GM12878 (cell line): ENCODE measurements around the gene CATSPER3. TPM values are rescaled to one million over a fixed set of nuclear protein-coding genes. Genes with fewer than 3 reads are reported as not detected.
"Not testable (repeated sequence)": the region's sequence is repeated elsewhere in the genome, so short reads cannot be mapped to it uniquely, and the experiment has no call there.

Experiments
- ATAC-seq: fragments of 200-7000 bp; cut with Tn5 transposase; 3 replicates; pipeline ENCODE4 v1.9.1; 2020; ENCODE audit warnings: mild to moderate bottlenecking, moderate library complexity
- BruUV-seq: library from RNA; stranded (reverse); fragments of 400-500 nt; replicated peaks from 2 replicates; lab custom pipeline; 2021; lab: Mats Ljungman, UMichigan
- CTCF ChIA-PET: fragments of 300-600 bp; sonication (Branson Sonifier 250); formaldehyde crosslinking; extraction: SDS; loops from one replicate; lab custom pipeline; 2021; ENCODE audit warnings: inconsistent platforms; lab: Yijun Ruan, JAX
- POLR2A ChIA-PET: fragments of 350-600 bp; formaldehyde crosslinking; extraction: SDS; loops from one replicate; lab custom pipeline; 2021; ENCODE audit warnings: inconsistent platforms; lab: Charles Lee
- RAD21 ChIA-PET: fragments of 300-600 bp; sonication (Branson Sonifier 250); formaldehyde crosslinking; loops from one replicate; lab custom pipeline; 2023; ENCODE audit warnings: antibody characterized with exemption; ENCODE audit not compliant: unreplicated experiment; lab: Charles Lee
- SMC1A ChIA-PET: fragments of 300-600 bp; sonication (Branson Sonifier 250); formaldehyde crosslinking; loops from one replicate; lab custom pipeline; 2023; ENCODE audit not compliant: unreplicated experiment, uncharacterized antibody; lab: Charles Lee
- DNase-seq: peaks from one replicate; pipeline ENCODE4 v3.0.0-alpha.2; 2011; ENCODE audit warnings: low read depth, low spot score
- FAIRE-seq: peaks from 3 replicates; lab custom pipeline; 2011; peaks lifted over from hg19 to GRCh38; lab: Jason Lieb, UNC
- H2AFZ ChIP-seq: 2 replicates; pipeline ENCODE4 v1.6.0; 2011; ENCODE audit warnings: low read depth, low read length, control low read depth; ENCODE audit not compliant: control insufficient read depth
- H3K27ac ChIP-seq: 2 replicates; pipeline ENCODE4 v1.5.1; 2011; ENCODE audit warnings: control low read depth; ENCODE audit not compliant: control insufficient read depth, insufficient read depth
- H3K27me3 ChIP-seq, 2 experiments: replicated peaks in 1 of 2; 2 replicates each; pipeline versions ENCODE4 v1.6.0 to v1.6.1; 2011; ENCODE audit warnings: low read length in 1 of 2; ENCODE audit not compliant: control insufficient read depth in 2 of 2, insufficient read depth in 2 of 2
- H3K36me3 ChIP-seq, 2 experiments: 2 replicates each; pipeline ENCODE4 v1.5.1; 2011; ENCODE audit warnings: low read length in 1 of 2; ENCODE audit not compliant: control insufficient read depth in 2 of 2, insufficient read depth in 2 of 2
- H3K4me1 ChIP-seq: 2 replicates; pipeline ENCODE4 v1.6.1; 2011; ENCODE audit warnings: mild to moderate bottlenecking, low read length, moderate library complexity, mixed read lengths; ENCODE audit not compliant: control insufficient read depth, insufficient read depth
- H3K4me2 ChIP-seq: 2 replicates; pipeline ENCODE4 v1.6.0; 2011; ENCODE audit warnings: control low read depth; ENCODE audit not compliant: control insufficient read depth, insufficient read depth
- H3K4me3 ChIP-seq: fragments of 200-600 bp; sonication (generic); 2 replicates; pipeline ENCODE4 v1.5.1; 2016
- H3K79me2 ChIP-seq: 2 replicates; pipeline ENCODE4 v1.6.0; 2011; ENCODE audit warnings: low read length; ENCODE audit not compliant: control insufficient read depth, insufficient read depth
- H3K9ac ChIP-seq: 2 replicates; pipeline ENCODE4 v1.8.0; 2011; ENCODE audit warnings: low read length, control low read depth, mixed read lengths; ENCODE audit not compliant: control insufficient read depth, insufficient read depth
- H3K9me3 ChIP-seq: replicated peaks from 3 replicates; pipeline ENCODE4 v1.5.1; 2011; ENCODE audit warnings: mild to moderate bottlenecking, low read length; ENCODE audit not compliant: control insufficient read depth, insufficient read depth
- H4K20me1 ChIP-seq: 2 replicates; pipeline ENCODE4 v1.6.0; 2011; ENCODE audit not compliant: control insufficient read depth, insufficient read depth
- CBX3 ChIP-seq: fragments of 200-600 bp; sonication (generic); IDR thresholded peaks from 2 replicates; pipeline ENCODE4 v1.6.1; 2016; ENCODE audit warnings: low read depth, borderline replicate concordance
- CEBPZ ChIP-seq: fragments of 150-350 bp; IDR thresholded peaks from 2 replicates; pipeline ENCODE4 v1.6.1; 2016; ENCODE audit warnings: low read depth, low read length
- E2F4 ChIP-seq: IDR thresholded peaks from 2 replicates; pipeline ENCODE4 v1.6.1; 2012; ENCODE audit warnings: low read depth, low read length, improper control_type of control experiment
- E4F1 ChIP-seq: fragments of 450-650 bp; IDR thresholded peaks from 2 replicates; pipeline ENCODE4 v1.6.1; 2018; ENCODE audit warnings: borderline replicate concordance, mild to moderate bottlenecking; ENCODE audit not compliant: partially characterized antibody
- EED ChIP-seq: sonication (generic); IDR thresholded peaks from 2 replicates; pipeline ENCODE4 v1.6.1; 2016; ENCODE audit warnings: antibody characterized with exemption, low read depth
- EZH2 ChIP-seq: IDR thresholded peaks from 2 replicates; pipeline ENCODE4 v1.6.1; 2012; ENCODE audit warnings: low read depth, mild to moderate bottlenecking, control low read depth, inconsistent platforms, low read length, borderline replicate concordance; ENCODE audit not compliant: control insufficient read depth
- HCFC1 ChIP-seq: fragments of 150-350 bp; IDR thresholded peaks from 2 replicates; pipeline ENCODE4 v1.6.1; 2014; ENCODE audit warnings: low read length
- SIX5 ChIP-seq: IDR thresholded peaks from 2 replicates; pipeline ENCODE4 v1.6.1; 2011; ENCODE audit warnings: mild to moderate bottlenecking, low read depth, low read length, moderate library complexity; ENCODE audit not compliant: severe bottlenecking
- SREBF2 ChIP-seq: IDR thresholded peaks from 2 replicates; pipeline ENCODE4 v1.6.1; 2012; ENCODE audit warnings: mild to moderate bottlenecking, low read length
- SUPT20H ChIP-seq: IDR thresholded peaks from 2 replicates; pipeline ENCODE4 v1.6.1; 2011; ENCODE audit warnings: low read depth, mild to moderate bottlenecking, low read length, moderate library complexity, borderline replicate concordance; ENCODE audit not compliant: control insufficient read depth
- WGBS: methylation state at CpG from one replicate; pipeline ENCODE4 v1.1.6; 2016; ENCODE audit warnings: low lambda C conversion rate; ENCODE audit not compliant: insufficient replicate concordance, insufficient coverage; ENCODE audit errors: missing lambda C conversion rate; 5-methylcytosine and 5-hydroxymethylcytosine counted together
- in situ Hi-C: fragments of 300-500 bp; cut with MboI; formaldehyde crosslinking; loops from 9 replicates; pipeline ENCODE4 v1.14.3; 2018; ENCODE audit warnings: mixed read lengths
- intact Hi-C: fragments of 100-400 bp; cut with micrococcal nuclease; formaldehyde crosslinking; loops from one replicate; pipeline ENCODE4 v1.14.2; 2022; ENCODE audit not compliant: unreplicated experiment
- polyA plus RNA-seq, 11 experiments: library from polyadenylated mRNA; depleted of rRNA in 4 of 11; unstranded in 6 of 11; stranded (reverse) in 5 of 11; fragments of >200 nt; fragmentation: Nextera tagmentation in 4 of 11; fragmentation: Illumina TruSeq in 1 of 11; extraction: Ambion mirVana in 4 of 11; extraction: Trizol in 1 of 11; gene quantifications; 1 replicate in 1 of 11; 2 replicates in 10 of 11; pipeline versions ENCODE4 v1.2.1 to v1.2.3, GENCODE V29; 2011 to 2016; ENCODE audit warnings: inconsistent platforms in 2 of 11, missing spikeins in 2 of 11, low read depth in 1 of 11
- total RNA-seq, 4 experiments: library from RNA; depleted of rRNA in 3 of 4; stranded (reverse); fragments of >200 nt in 3 of 4; fragmentation: Illumina TruSeq in 1 of 4; extraction: Trizol in 1 of 4; gene quantifications; 2 replicates each; pipeline versions ENCODE4 v1.2.1 to v1.2.3, GENCODE V29; 2013 to 2021

The CATSPER3 gene
- total and polyA plus RNA-seq, 10 of the 15 experiments (the other 5 are each of a cell fraction or from before 2014, with no cell fraction given) = 0.06 to 0.38 (median 0.13) TPM; not detected in 4

- no peak for TF ChIP-seq EZH2
- no peak for TF ChIP-seq SREBF2
- TF ChIP-seq EED = no peak
- TF ChIP-seq E4F1 = no peak
- TF ChIP-seq HCFC1 = no peak
- TF ChIP-seq CEBPZ = no peak
- TF ChIP-seq E2F4 = no peak
- TF ChIP-seq CBX3 = no peak
- no peak for TF ChIP-seq SIX5
- no peak for TF ChIP-seq SUPT20H
Observed at GRCh38 chr5:134989266-134989830, 21.6 kb downstream of the CATSPER3 start (continued).

- SMC1A ChIA-PET, FAIRE-seq, DNase-seq: not testable (repeated sequence)
Observed at GRCh38 chr5:134990183-134990582, 22.5 kb downstream of the CATSPER3 start.

More at GRCh38 chr5:134990183-134990582, 22.5 kb downstream of the CATSPER3 start:
- intact Hi-C loops, H3K9ac ChIP-seq, H3K4me1 ChIP-seq, H2AFZ ChIP-seq, H4K20me1 ChIP-seq, H3K27ac ChIP-seq, H3K9me3 ChIP-seq, H3K79me2 ChIP-seq, H3K36me3 ChIP-seq, CTCF ChIA-PET, H3K4me2 ChIP-seq, in situ Hi-C loops, BruUV-seq, RAD21 ChIA-PET, ATAC-seq, H3K4me3 ChIP-seq, H3K27me3 ChIP-seq: not testable (repeated sequence)
- 68% methylated on average over 5 of the region's 5 CpGs for WGBS
- POLR2A ChIA-PET = interaction anchor here (0.6 kb wide), 1 partner anchor 769 kb away, joined by 3 read pairs; no protein-coding TSS in a partner anchor
